MCF 10A (cell line): Measurements from ENCODE around the gene DHRS7B. TPM values are rescaled to one million over a fixed set of nuclear protein-coding genes. Genes with fewer than 3 reads are reported as not detected.
A peak's percentile ranks its signal among the peaks of the same experiment; 100 is the strongest.
"Not testable (repeated sequence)": the region's sequence is repeated elsewhere in the genome, so short reads cannot be mapped to it uniquely, and the experiment has no call there.

Source experiments
- BruUV-seq: library from RNA; stranded (reverse); fragments of 400-500 nt; replicated peaks from 2 replicates; lab custom pipeline; 2021; lab: Mats Ljungman, UMichigan
- CTCF ChIA-PET: fragments of 300-600 bp; sonication (Branson Sonifier 250); formaldehyde crosslinking; extraction: SDS; loops from one replicate; lab custom pipeline; 2021; ENCODE audit warnings: antibody characterized with exemption, inconsistent platforms; lab: Yijun Ruan, JAX
- POLR2A ChIA-PET: fragments of 300-600, 350-650 bp; sonication (Branson Sonifier 250); formaldehyde crosslinking; extraction: SDS; loops from one replicate; lab custom pipeline; 2020; ENCODE audit warnings: antibody characterized with exemption, inconsistent platforms; lab: Yijun Ruan, JAX
- DNase-seq: peaks from one replicate; pipeline ENCODE4 v3.0.0-alpha.2; 2018; ENCODE audit not compliant: unreplicated experiment
- H3K27ac Mint-ChIP-seq: one replicate; pipeline ENCODE4 v1.8.0; 2022; ENCODE audit warnings: mild to moderate bottlenecking, low read depth, mixed read lengths; ENCODE audit not compliant: unreplicated experiment
- H3K27me3 Mint-ChIP-seq: one replicate; pipeline ENCODE4 v1.8.0; 2022; ENCODE audit warnings: mixed read lengths; ENCODE audit not compliant: insufficient read depth, unreplicated experiment
- H3K36me3 Mint-ChIP-seq: one replicate; pipeline ENCODE4 v1.8.0; 2022; ENCODE audit warnings: mild to moderate bottlenecking, moderate library complexity, mixed read lengths; ENCODE audit not compliant: insufficient read depth, unreplicated experiment
- H3K4me1 Mint-ChIP-seq: one replicate; pipeline ENCODE4 v1.8.0; 2022; ENCODE audit warnings: mixed read lengths; ENCODE audit not compliant: insufficient read depth, unreplicated experiment
- H3K4me3 Mint-ChIP-seq: one replicate; pipeline ENCODE4 v1.8.0; 2022; ENCODE audit warnings: mild to moderate bottlenecking, moderate library complexity, mixed read lengths; ENCODE audit not compliant: unreplicated experiment
- H3K9me3 Mint-ChIP-seq: one replicate; pipeline ENCODE4 v1.8.0; 2022; ENCODE audit warnings: mixed read lengths; ENCODE audit not compliant: unreplicated experiment
- CTCF ChIP-seq: fragments of 200-600 bp; IDR thresholded peaks from one replicate; pipeline ENCODE4 v1.8.0; 2022; ENCODE audit warnings: antibody characterized with exemption, mild to moderate bottlenecking; ENCODE audit not compliant: unreplicated experiment
- intact Hi-C: fragments of 100-400 bp; cut with micrococcal nuclease; formaldehyde crosslinking; loops from 2 replicates; pipeline ENCODE4 v1.14.1; 2022
- total RNA-seq: library from RNA; stranded (reverse); gene quantifications from 2 replicates; pipeline ENCODE4 v1.2.3, GENCODE V29; 2022

The DHRS7B gene
- total RNA-seq, 1 experiment from 2014 or later, result 18.0 TPM

GRCh38 chr17:21119247-21119918 is 7.4 kb upstream of the DHRS7B start:
- peak; percentile 68 for DNase-seq
- peak; percentile 82 for TF ChIP-seq CTCF
- Mint-ChIP-seq H3K9me3 (no peaks in the 10 kb centered on the region), H3K4me1 (peaks cover 6% of the 10 kb centered on the region), H3K27ac (no peak overlapping the region), H3K4me3 (no peak overlapping the region), H3K27me3 (no peaks in the 10 kb centered on the region), H3K36me3 (no peaks in the 10 kb centered on the region)
- POLR2A ChIA-PET, result interaction anchor here (0.7 to 1.2 kb wide), 5 partner anchors 8 to 154 kb away, joined by 3 to 5 read pairs (median 3); partner anchors contain the start of gene USP22
- CTCF ChIA-PET, result interaction anchor here (0.6 to 2.2 kb wide), 35 partner anchors 8 to 432 kb away, joined by 3 to 16 read pairs (median 4); no protein-coding TSS in a partner anchor
- intact Hi-C loops, result loop anchor here (2.0 kb wide), 2 partner anchors 163 to 393 kb away; no protein-coding TSS in a partner anchor
- no TSS peak for BruUV-seq

GRCh38 chr17:21119919-21120249 is 6.9 kb upstream of the DHRS7B start:
- POLR2A ChIA-PET, result interaction anchor here (0.9 to 1.2 kb wide), 3 partner anchors 77 to 96 kb away, joined by 3 to 5 read pairs (median 4); partner anchors contain the start of gene USP22

GRCh38 chr17:21124086-21124485 is 2.7 kb upstream of the DHRS7B start:
- CTCF ChIA-PET, result no interaction called here
- Mint-ChIP-seq H3K27ac (no peak overlapping the region), H3K36me3 (no peaks in the 10 kb centered on the region), H3K4me1 (peaks cover 18% of the 10 kb centered on the region), H3K4me3 (no peak overlapping the region), H3K27me3 (no peaks in the 10 kb centered on the region), H3K9me3 (no peaks in the 10 kb centered on the region)
- TF ChIP-seq CTCF, result no peak
- DNase-seq, result peak; percentile 6
- intact Hi-C loops, result loop anchor here (10.0 kb wide), 1 partner anchor 121 kb away; no protein-coding TSS in a partner anchor
- BruUV-seq, result no TSS peak
- POLR2A ChIA-PET, result interaction anchor here (0.6 kb wide), 1 partner anchor 15 kb away, joined by 4 read pairs; no protein-coding TSS in a partner anchor

More at GRCh38 chr17:21119919-21120249, 6.9 kb upstream of the DHRS7B start:
- no peak for DNase-seq
- BruUV-seq, result no TSS peak
- TF ChIP-seq CTCF, result no peak
- Mint-ChIP-seq H3K4me3 (no peak overlapping the region), H3K9me3 (no peaks in the 10 kb centered on the region), H3K27me3 (no peaks in the 10 kb centered on the region), H3K4me1 (peaks cover 6% of the 10 kb centered on the region), H3K27ac (no peak overlapping the region), H3K36me3 (no peaks in the 10 kb centered on the region)
- intact Hi-C loops, result loop anchor here (2.0 to 10.0 kb wide), 3 partner anchors 125 to 393 kb away; no protein-coding TSS in a partner anchor
- CTCF ChIA-PET, result interaction anchor here (0.6 to 2.2 kb wide), 27 partner anchors 9 to 399 kb away, joined by 3 to 16 read pairs (median 4); no protein-coding TSS in a partner anchor

- BruUV-seq, H3K27ac Mint-ChIP-seq, H3K9me3 Mint-ChIP-seq, H3K27me3 Mint-ChIP-seq, H3K4me3 Mint-ChIP-seq, DNase-seq, CTCF ChIA-PET, H3K36me3 Mint-ChIP-seq: not testable (repeated sequence)
- H3K4me1 Mint-ChIP-seq, result peaks cover 18% of the 10 kb centered on the region
- POLR2A ChIA-PET, result interaction anchor here (0.6 to 5.4 kb wide), 2 partner anchors 16 to 89 kb away, joined by 4 to 45 read pairs; partner anchors contain the start of gene TMEM11
- intact Hi-C loops, result loop anchor here (10.0 kb wide), 1 partner anchor 120 kb away; no protein-coding TSS in a partner anchor
Measured at GRCh38 chr17:21124517-21124916, 2.2 kb upstream of the DHRS7B start.
